Suppressor macrophage treated with lipopolysaccharide for 1 hour (primary cell): Measurements from ENCODE around the gene SMARCE1.
"Not testable (repeated sequence)": the region's sequence is repeated elsewhere in the genome, so short reads cannot be mapped to it uniquely, and the experiment has no call there.

Experiments
- DNase-seq, 3 donors: peaks; one replicate each; pipeline ENCODE4 v3.0.0-alpha.2; 2020 to 2022

The SMARCE1 gene

GRCh38 chr17:40608061-40608581 is 39.5 kb downstream of the SMARCE1 start:
- no peak for DNase-seq

- DNase-seq, result no peak
These were observed 40.0 kb downstream of the SMARCE1 start for GRCh38 chr17:40607641-40608040.

GRCh38 chr17:40606548-40607353 is 40.9 kb downstream of the SMARCE1 start:
- no peak for DNase-seq

- no peak for DNase-seq
These were observed 42.3 kb downstream of the SMARCE1 start for GRCh38 chr17:40605306-40605705.

GRCh38 chr17:40604327-40605080 is 43.1 kb downstream of the SMARCE1 start:
- DNase-seq, result no peak

GRCh38 chr17:40602445-40603443 is 44.9 kb downstream of the SMARCE1 start:
- DNase-seq, result no peak

GRCh38 chr17:40600486-40601046 is 47.1 kb downstream of the SMARCE1 start:
- no peak for DNase-seq

GRCh38 chr17:40599468-40599763 is 48.2 kb downstream of the SMARCE1 start:
- no peak for DNase-seq

- DNase-seq, result peak; percentile 92 to 96 (median 93)
These were observed 48.8 kb downstream of the SMARCE1 start for GRCh38 chr17:40598619-40599467.

- DNase-seq, result no peak
These were observed 49.4 kb downstream of the SMARCE1 start for GRCh38 chr17:40598301-40598618.

- DNase-seq, result no peak
These were observed 49.9 kb downstream of the SMARCE1 start for GRCh38 chr17:40597556-40598300.

- DNase-seq, result no peak
These were observed 50.5 kb downstream of the SMARCE1 start for GRCh38 chr17:40597156-40597555.

GRCh38 chr17:40596261-40596919 is 51.2 kb downstream of the SMARCE1 start:
- peak in 2 of 3 donors; percentile 50 to 52 for DNase-seq

GRCh38 chr17:40590742-40591141 is 56.9 kb downstream of the SMARCE1 start:
- no peak for DNase-seq

- DNase-seq, result no peak
These were observed 59.1 kb downstream of the SMARCE1 start for GRCh38 chr17:40588552-40588951.

- not testable (repeated sequence) for DNase-seq
These were observed 61.4 kb downstream of the SMARCE1 start for GRCh38 chr17:40586264-40586663.

- not testable (repeated sequence) for DNase-seq
These were observed 62.7 kb downstream of the SMARCE1 start for GRCh38 chr17:40584950-40585349.

GRCh38 chr17:40582328-40582901 is 65.2 kb downstream of the SMARCE1 start:
- DNase-seq, result no peak

- no peak for DNase-seq
These were observed 67.5 kb downstream of the SMARCE1 start for GRCh38 chr17:40580140-40580539.

- DNase-seq, result no peak
These were observed 68.1 kb downstream of the SMARCE1 start for GRCh38 chr17:40579471-40579870.
